ENCODE data around the gene C14orf93.

DNA sequence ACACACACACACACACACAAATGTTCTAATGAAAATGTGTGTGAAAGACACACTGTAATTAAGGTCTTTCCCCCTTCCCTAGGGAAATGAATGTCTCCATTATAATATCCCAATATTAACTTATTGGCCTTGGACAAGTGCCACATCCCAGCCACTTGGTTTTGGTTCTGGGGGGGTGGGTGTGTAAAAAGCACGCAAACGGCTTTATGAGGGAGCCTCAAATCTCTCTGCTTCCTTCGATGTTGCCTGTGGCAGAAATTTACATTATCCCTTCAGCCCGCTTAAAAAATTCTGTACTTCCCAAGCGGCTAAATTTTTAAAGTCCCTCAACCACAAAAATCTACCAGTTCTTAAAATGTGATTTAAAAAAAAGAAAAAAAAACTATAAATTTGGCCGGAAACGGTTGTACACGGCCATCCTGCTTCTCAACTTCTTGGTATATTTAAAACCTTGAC is 432 bp downstream of the C14orf93 start:
- TF ChIP-seq, protein P1, sequence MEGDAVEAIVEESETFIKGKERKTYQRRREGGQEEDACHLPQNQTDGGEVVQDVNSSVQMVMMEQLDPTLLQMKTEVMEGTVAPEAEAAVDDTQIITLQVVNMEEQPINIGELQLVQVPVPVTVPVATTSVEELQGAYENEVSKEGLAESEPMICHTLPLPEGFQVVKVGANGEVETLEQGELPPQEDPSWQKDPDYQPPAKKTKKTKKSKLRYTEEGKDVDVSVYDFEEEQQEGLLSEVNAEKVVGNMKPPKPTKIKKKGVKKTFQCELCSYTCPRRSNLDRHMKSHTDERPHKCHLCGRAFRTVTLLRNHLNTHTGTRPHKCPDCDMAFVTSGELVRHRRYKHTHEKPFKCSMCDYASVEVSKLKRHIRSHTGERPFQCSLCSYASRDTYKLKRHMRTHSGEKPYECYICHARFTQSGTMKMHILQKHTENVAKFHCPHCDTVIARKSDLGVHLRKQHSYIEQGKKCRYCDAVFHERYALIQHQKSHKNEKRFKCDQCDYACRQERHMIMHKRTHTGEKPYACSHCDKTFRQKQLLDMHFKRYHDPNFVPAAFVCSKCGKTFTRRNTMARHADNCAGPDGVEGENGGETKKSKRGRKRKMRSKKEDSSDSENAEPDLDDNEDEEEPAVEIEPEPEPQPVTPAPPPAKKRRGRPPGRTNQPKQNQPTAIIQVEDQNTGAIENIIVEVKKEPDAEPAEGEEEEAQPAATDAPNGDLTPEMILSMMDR (IDR thresholded peaks at IDR 0.05), result no peak
- TF ChIP-seq ZFX (IDR thresholded peaks at IDR 0.05; ENCODE audit: borderline replicate concordance), result no peak

All from 22Rv1 (cell line).